HG03378 (cell line): ENCODE data around the gene NACA.

Source experiments
- ATAC-seq: cut with Tn5 transposase; IDR thresholded peaks from one replicate; pipeline ENCODE4 v1.9.1; 2021; ENCODE audit warnings: mild to moderate bottlenecking, moderate library complexity; ENCODE audit not compliant: unreplicated experiment

Gene NACA

DNA sequence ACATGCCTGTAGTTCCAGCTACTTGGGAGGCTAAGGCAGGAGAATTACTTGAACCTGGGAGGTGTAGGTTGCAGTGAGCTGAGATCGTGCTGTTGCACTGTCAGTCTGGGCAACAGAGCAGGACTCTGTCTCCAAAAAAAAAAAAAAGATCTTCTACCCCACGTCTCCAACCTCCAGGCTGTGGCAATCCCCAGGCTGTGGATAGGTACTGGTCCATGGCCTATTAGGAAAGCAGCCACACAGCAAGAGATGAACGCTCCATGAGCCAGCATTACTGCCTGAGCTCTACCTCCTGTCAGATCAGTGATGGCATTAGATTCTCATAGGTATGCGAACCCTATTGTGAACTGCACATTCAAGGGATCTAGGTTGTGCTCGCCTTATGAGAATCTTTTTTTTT, 30.9 kb downstream of the NACA start:
- no peak for ATAC-seq

DNA sequence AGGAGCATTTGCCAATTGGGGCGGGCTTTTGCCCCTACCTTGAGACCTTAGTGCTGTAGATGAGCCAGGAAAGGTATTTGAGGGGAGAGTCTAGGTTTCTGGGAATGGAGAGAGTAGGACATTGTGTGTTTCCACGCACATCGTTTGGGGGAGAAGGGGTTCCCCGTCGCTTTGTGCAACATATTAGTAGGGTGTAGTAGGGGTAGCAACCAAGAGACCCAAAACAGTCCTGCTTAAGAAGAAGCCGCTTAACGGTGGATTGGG, 36.3 kb downstream of the NACA start:
- ATAC-seq, result no peak

DNA sequence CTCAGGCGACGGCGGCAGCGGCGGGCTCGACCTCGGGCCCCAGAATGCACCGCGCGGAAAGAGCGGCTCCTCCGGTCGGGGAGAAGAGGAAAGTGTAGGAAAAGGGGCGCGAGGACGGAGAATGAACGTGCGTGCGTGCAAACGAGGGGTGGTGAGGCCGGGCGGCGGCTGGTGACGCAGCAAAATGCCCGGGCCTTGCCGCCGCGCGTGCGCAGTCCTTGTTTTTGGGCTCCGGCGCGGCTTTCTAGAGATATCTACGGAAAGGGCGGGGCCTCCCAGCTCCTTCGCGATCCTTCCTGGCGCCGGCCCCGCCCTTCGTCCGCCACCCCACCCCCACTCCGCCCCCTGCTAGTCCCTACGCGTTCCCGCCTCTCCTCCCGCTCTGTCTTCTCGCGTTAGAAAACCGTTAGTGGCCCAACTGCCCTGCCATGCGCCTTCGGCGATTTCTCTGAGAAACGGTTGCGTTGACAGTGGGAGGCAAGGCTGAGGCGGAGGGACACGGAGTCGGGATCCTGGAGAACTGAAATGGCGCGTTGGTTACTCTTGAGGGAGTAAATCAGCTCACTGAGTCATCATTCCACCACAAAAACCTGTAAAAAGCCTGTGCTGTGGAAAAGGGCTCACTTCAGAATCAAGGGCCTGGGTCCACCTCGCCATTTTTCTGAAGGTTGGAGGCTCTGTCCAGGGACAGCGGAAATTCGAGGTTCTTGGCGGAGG, 36.8 kb downstream of the NACA start, which contains the start of gene PTGES3:
TSS of gene PTGES3 (minus strand) at position 156 of the 717 bp plus-strand sequence. CDS start 285 bp downstream, outside the sequence.
- peak; percentile 62 for ATAC-seq

DNA sequence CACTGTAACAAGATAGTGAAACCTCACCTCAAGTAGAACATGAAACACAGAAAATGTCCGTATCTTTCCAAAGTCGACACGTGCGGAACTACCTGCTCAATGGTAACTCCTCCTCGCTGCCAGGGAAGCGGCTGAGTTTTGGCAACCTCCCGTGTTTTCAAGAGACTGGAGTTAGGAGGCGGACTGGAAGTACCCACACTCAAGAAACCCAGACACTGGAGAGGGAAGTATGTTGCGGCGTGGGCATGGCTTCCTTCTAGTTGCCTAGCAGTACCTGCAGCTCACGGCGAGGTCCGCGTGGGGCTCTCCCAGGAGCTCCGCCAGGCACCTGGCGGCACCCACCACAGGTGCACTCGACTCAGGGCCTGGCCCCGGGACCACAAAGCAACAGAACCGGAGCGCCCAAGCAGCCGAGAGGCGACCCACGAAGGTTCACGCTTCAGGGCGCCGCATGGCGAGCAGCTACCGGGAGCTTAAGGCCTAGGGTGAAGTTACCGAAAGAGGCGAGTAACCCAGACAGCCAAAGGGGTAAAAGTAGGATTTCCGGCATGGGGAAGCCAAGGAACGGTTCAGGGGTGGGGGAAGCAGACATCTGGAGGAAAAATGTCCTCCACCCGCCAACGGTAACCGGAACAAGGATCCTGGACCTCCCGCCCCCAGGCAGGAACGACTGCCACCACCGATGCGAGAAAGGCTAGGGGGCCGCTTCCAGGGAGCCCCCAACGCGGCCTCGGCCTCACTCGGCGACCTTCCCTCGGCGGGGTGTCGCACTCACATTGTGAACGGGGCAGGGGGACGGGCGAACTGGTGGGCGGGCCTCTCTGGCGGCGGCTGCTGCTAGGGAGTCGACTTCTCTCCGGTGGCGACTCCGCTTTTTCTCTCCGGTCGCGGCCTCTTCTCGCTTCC, 37.6 kb downstream of the NACA start:
- ATAC-seq, result peak; percentile 11

DNA sequence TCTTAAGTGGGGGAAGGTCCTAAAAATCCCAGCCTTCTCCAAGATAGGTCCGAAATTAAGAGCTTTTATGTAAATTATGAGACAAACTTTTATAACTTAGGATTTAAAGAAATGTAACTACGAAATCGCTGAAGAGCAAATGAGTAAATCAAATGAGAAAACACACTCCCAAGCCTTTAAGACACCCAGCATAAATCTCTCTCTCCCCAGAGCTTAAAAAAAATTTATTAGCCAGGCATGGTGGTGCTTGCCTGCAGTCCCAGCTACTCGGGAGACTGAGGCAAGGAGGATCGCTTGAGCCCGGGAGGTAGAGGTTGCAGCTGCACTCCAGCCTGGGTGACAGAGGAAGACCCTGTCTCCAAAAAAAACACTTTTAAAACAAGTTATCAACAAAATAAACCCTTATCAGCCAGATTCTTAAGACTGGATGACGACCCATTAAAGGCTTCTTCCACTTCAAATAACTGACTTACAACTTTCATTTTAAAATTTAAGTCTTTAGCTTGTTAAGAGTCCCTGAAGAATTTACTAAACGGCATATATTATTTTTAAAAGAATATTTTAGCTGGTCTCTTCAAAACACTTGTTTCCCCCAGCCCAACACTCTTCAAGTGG, 40.2 kb downstream of the NACA start:
- no peak for ATAC-seq

DNA sequence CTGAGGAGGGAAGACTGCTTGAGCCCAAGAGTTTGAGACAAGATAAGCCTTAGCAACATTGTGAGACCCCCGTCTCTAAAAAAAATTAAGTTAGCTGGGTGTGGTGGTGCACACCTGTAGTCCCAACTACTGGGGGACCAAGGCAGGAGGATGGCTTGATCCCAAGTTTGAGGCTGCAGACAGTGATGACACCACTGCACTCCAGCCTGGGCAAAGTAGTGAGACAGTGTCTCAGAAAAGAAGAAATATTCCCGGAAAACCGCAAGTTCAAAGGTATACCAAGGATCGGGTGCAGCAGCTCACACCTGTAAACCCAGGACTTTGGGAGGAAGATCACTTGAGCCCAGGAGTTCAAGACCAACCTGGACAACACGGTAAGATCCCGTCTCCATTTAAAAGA, 42.8 kb downstream of the NACA start:
- ATAC-seq, result no peak

DNA sequence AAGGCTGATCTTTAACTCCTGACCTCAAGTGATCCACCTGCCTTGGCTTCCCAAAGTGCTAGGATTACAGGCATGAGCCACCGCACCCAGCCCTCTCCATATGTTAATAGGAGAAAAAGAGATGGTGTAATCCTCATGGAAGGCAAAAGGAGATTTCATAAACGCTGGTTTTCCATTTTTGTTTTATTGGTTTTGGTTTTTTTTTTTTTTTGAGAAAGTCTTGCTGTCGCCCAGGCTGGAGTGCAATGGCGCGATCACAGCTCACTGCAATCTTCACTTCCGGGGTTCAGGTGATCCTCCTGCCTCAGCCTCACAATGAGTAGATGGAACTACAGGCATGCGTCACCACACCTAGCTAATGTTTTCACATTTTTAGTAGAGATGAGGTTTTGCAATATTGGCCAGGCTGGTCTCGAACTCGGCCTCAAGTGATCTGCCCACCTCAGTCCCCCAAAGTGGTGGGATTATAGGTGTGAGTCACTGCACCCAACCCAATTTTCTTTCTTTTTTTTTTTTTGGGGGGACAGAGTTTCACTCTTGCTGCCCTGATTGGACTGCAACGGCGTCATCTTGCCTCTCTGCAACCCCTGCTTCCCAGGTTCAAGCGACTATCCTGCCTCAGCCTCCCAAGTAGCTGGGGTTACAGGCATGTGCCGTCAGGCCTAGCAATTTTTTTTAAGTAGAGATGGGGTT, 45.1 kb downstream of the NACA start:
- no peak for ATAC-seq

DNA sequence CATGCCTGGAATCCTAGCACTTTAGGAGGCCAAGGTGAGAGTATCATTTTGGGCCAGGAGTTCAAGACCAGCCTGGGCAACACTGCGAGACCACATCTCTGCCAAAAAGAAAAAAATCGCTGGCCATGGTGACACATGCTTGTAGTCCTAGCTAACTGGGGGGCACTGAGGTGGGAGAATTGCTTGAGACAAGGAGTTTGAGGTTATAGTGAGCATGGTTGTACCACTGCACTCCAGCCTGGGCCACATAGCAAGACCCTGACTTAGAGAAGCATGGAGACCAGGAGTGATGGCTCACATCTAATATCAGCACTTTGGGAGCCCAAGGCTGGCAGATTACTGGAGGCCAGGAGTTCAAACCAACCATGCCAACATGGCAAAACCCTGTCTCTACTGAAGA, 46.2 kb downstream of the NACA start:
- ATAC-seq, result no peak

DNA sequence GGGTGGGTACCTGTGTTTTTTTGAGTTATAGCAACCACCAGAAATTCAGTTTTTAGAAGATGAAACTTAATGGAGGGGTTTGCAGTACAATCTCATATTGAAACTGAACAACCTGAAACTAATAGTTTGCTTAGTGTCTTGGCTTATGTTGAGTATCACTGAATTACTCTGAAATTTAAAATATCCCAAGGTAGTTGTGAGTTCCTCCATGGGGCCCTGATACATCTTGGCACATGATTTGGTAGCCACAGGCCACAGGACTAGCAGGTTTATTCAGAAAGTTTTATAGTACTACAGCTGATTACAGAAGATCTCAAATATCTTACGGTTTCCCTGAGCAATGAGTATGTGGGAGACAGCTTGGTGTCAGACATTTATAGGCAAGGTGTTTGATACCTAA, 47.4 kb downstream of the NACA start:
- no peak for ATAC-seq

DNA sequence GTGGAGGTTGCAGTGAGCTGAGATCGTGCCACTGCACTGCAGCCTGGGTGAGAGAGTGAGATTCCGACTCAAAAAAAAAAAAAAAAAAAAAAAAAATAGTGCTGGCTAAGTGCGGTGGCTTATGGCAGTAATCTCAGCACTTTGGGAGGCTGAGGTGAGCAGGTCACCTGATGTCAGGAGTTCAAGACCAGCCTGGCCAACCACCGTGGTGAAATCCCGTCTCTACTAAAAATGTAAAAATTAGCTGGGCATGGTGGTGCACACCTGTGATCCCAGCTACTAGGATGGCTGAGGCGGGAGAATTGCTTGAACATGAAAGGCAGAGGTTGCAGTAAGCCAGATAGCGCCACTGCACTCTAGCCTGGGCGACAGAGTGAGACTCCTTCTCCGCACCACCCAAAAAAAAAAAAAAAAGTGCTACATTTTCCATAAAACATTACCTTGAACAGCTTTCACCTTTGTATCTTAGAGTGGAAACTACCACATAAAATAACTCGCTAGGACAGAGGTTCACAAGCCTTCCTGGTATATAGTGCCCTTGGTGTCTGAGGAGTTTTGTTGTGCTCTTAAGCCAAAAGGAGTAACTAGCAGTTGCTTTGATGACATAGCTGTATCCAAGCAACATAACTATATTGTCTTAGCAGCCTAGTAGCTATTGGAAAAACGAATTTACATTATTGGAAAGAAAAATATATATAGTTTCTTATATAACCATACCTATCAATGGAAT, 48.1 kb downstream of the NACA start:
- ATAC-seq, result no peak

DNA sequence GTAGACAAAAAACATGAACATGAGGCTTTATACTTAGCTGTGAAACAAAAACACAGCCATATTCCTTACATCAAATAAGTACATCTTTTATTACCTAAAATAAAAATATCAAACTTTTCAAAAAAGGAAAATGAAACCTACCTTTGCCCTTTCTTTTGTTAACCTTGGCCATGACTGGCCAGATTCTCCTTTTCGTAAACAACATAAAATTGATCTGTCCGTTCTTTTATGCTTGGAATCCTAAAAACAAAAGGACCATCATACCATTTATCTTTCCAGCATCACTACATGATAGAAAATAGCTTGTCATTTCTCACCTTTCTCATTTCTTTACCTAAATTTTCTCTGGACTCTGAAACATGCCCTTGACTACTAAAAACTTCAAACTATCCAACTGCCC, 53.5 kb downstream of the NACA start:
- no peak for ATAC-seq

DNA sequence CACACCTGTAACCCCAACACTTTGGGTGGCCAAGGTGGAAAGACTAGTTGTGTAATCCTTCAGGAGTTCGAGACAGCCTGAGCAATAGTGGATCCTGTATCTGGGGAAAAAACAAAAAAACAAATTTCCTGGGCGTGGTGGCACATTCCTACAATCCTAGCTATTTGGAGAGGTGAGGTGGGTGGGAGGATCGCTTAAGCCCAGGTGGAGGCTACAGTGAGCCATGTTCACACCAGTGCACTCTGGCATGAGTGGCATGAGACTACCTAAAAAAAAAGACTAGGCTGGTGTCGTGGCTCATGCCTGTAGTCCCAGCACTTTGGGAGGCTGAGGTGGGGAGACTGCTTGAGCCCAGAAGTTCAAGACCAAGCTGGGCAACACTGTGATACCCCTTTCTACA, 54.3 kb downstream of the NACA start:
- no peak for ATAC-seq

DNA sequence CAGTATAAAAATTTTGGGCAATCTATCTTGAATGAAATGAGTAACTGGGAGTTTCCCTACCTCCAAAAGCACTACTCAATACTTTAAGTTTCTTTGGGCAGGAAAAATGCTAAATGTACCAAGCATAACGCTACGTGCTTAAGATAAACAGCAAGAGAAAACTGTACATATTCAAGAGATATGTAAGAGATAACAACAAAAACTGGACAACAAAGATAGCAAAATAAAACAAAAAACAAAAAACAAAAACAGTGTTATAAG, 57.0 kb downstream of the NACA start:
- ATAC-seq, result no peak
